DND-41 (cell line): ENCODE measurements around the gene NKAPL.

ENCODE experiments used
- ATAC-seq: fragments of 200-7000 bp; cut with Tn5 transposase; 3 replicates; pipeline ENCODE4 v1.9.1; 2021; ENCODE audit warnings: low read depth; ENCODE audit not compliant: insufficient read depth
- DNase-seq: peaks from one replicate; pipeline ENCODE4 v3.0.0-alpha.2; 2020
- H2AFZ ChIP-seq: 2 replicates; pipeline ENCODE4 v1.6.0; 2012; ENCODE audit warnings: low read depth, low read length
- H3K27ac ChIP-seq: 2 replicates; pipeline ENCODE4 v1.5.1; 2012; ENCODE audit warnings: low read length, inconsistent platforms
- H3K27me3 ChIP-seq: fragments of 200-600 bp; sonication (generic); 2 replicates; pipeline ENCODE4 v1.6.0; 2012; ENCODE audit warnings: low read length, mild to moderate bottlenecking, inconsistent platforms; ENCODE audit not compliant: insufficient read depth, poor library complexity
- H3K36me3 ChIP-seq: 2 replicates; pipeline ENCODE4 v1.5.1; 2012; ENCODE audit warnings: low read length, inconsistent platforms; ENCODE audit not compliant: insufficient read depth
- H3K4me1 ChIP-seq: 2 replicates; pipeline ENCODE4 v1.5.1; 2012; ENCODE audit warnings: mild to moderate bottlenecking, low read length; ENCODE audit not compliant: insufficient read depth
- H3K4me2 ChIP-seq: 2 replicates; pipeline ENCODE4 v1.6.0; 2012; ENCODE audit warnings: mild to moderate bottlenecking, moderate library complexity, low read length, inconsistent platforms; ENCODE audit not compliant: insufficient read depth
- H3K4me3 ChIP-seq, 2 experiments: fragments of 200-600 bp in 1 of 2; shearing (Covaris generic) in 1 of 2; 2 replicates each; pipeline ENCODE4 v1.5.1; 2012 to 2016; ENCODE audit warnings: inconsistent platforms in 2 of 2, low read length in 2 of 2, mild to moderate bottlenecking in 2 of 2, low read depth in 1 of 2, moderate library complexity in 1 of 2
- H3K79me2 ChIP-seq: 2 replicates; pipeline ENCODE4 v1.6.0; 2012; ENCODE audit warnings: low read length, inconsistent platforms; ENCODE audit not compliant: insufficient read depth
- H3K9ac ChIP-seq: 2 replicates; pipeline ENCODE4 v1.6.0; 2012; ENCODE audit warnings: low read depth, mild to moderate bottlenecking, inconsistent platforms, low read length, moderate library complexity
- H3K9me3 ChIP-seq: 2 replicates; pipeline ENCODE4 v1.5.1; 2012; ENCODE audit warnings: low read length, moderate library complexity, mild to moderate bottlenecking, inconsistent platforms; ENCODE audit not compliant: insufficient read depth, severe bottlenecking
- H4K20me1 ChIP-seq: 2 replicates; pipeline ENCODE4 v1.6.0; 2012; ENCODE audit warnings: low read length; ENCODE audit not compliant: insufficient read depth
- EZH2 ChIP-seq: IDR thresholded peaks from 3 replicates; pipeline ENCODE4 v1.6.1; 2012; ENCODE audit warnings: borderline replicate concordance, low read depth, mild to moderate bottlenecking, moderate library complexity, low read length, inconsistent platforms; ENCODE audit not compliant: severe bottlenecking
- TF ChIP-seq, protein P1 (sequence below): IDR thresholded peaks from 2 replicates; pipeline ENCODE4 v1.5.1; 2012; ENCODE audit warnings: borderline replicate concordance, low read length, moderate library complexity, mild to moderate bottlenecking; ENCODE audit not compliant: poor library complexity, severe bottlenecking; ENCODE audit errors: extremely low read depth

The NKAPL gene

DNA sequence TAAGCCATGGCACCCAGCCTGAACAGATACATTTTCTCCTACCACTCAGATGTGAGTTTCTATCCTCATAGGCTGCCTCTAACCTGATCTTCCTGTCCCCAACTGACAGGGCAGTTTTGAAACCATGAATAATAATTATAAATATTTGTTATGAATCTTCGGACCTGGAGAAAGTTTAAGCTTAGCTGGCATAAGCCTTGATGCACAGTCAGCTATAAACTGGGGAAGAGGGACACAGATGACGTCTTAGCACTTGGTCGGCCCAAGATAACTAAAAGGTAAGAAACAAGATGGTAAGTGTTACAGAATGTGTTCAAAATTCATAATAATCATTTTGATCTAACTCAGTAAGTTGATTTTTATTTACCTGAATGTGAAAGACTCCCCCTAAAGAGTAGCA is 15.2 kb upstream of the NKAPL start:
- Histone ChIP-seq H4K20me1 (no peaks in the 10 kb centered on the region), H3K4me2 (no peak overlapping the region), H2AFZ (no peak overlapping the region), H3K27ac (no peak overlapping the region), H3K4me1 (no peaks in the 10 kb centered on the region), H3K27me3 (no peaks in the 10 kb centered on the region), H3K36me3 (peaks cover 34% of the 10 kb centered on the region), H3K4me3 (no peak overlapping the region), H3K9ac (no peak overlapping the region), H3K9me3 (no peaks in the 10 kb centered on the region), H3K79me2 (no peaks in the 10 kb centered on the region)
- ATAC-seq (no peak), DNase-seq (no peak)
- TF ChIP-seq, protein P1, sequence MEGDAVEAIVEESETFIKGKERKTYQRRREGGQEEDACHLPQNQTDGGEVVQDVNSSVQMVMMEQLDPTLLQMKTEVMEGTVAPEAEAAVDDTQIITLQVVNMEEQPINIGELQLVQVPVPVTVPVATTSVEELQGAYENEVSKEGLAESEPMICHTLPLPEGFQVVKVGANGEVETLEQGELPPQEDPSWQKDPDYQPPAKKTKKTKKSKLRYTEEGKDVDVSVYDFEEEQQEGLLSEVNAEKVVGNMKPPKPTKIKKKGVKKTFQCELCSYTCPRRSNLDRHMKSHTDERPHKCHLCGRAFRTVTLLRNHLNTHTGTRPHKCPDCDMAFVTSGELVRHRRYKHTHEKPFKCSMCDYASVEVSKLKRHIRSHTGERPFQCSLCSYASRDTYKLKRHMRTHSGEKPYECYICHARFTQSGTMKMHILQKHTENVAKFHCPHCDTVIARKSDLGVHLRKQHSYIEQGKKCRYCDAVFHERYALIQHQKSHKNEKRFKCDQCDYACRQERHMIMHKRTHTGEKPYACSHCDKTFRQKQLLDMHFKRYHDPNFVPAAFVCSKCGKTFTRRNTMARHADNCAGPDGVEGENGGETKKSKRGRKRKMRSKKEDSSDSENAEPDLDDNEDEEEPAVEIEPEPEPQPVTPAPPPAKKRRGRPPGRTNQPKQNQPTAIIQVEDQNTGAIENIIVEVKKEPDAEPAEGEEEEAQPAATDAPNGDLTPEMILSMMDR = no peak
- no peak for TF ChIP-seq EZH2

DNA sequence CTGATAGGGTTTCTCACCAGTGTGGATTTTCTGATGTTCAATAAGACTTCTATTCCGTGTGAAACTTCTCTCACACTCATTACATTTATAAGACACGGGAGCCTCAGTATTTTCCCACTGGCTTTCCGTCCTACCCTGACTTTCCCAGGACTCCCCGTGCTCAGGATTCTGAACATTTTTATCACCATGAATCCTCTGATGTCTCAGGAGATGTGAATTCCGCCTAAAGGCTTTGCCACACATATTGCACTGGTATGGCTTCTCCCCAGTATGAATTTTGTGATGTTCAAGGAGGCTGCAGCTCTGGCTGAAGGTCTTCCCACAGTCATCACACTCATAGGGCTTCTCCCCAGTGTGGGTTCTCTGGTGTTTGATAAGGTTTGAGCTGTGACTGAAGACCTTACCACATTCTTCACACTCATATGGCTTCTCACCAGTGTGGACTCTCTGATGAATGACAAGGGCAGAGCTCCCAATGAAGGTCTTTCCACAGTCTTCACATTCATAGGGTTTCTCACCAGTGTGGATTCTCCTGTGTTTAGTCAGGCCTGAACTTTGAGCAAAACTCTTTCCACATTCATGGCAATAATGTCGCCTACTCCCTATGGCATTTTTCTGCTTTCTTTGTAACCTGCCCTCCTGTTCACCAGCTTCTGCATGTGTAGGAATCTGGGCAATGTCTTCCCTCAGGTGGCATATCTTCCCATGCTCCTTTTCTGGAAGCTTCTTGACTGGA is 13.7 kb upstream of the NKAPL start:
- Histone ChIP-seq H3K9ac (no peak overlapping the region), H2AFZ (no peak overlapping the region), H3K4me3 (no peak overlapping the region), H3K4me1 (peaks cover 6% of the 10 kb centered on the region; the same call in 1 of the 2 replicates), H3K27me3 (no peaks in the 10 kb centered on the region), H3K4me2 (no peak overlapping the region), H3K9me3 (no peaks in the 10 kb centered on the region), H3K79me2 (peaks cover 2% of the 10 kb centered on the region; the same call in 1 of the 2 replicates), H3K27ac (no peak overlapping the region), H4K20me1 (no peaks in the 10 kb centered on the region), H3K36me3 (peaks cover 39% of the 10 kb centered on the region)
- TF ChIP-seq EZH2 = no peak
- TF ChIP-seq, protein P1 = no peak
- no peak for ATAC-seq
- no peak for DNase-seq

DNA sequence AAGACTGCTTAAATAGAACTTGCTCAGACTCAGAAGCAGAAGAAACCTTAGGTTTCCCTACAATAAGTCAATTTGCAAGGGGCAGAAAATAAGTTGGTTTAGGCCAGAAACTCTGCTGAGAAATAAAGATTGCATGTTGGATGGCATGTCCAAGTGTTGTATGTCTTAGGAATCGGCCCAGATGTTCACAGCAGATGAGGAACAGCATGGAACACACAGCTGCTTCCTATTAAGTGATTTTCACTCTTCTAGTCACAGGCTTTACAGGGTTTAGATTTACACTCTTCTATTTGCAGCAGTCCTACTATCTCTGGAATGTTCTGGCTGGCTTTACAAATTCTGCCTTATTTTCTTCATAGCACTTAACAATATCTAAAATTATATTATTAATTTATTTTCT is 10.2 kb upstream of the NKAPL start:
- Histone ChIP-seq H3K27ac (no peak overlapping the region), H2AFZ (no peak overlapping the region), H3K4me3 (no peak overlapping the region), H3K27me3 (no peaks in the 10 kb centered on the region), H3K79me2 (peaks cover 22% of the 10 kb centered on the region), H3K36me3 (peaks cover 39% of the 10 kb centered on the region), H3K4me2 (no peak overlapping the region), H3K9ac (no peak overlapping the region), H3K9me3 (no peaks in the 10 kb centered on the region), H3K4me1 (peaks cover 27% of the 10 kb centered on the region), H4K20me1 (no peaks in the 10 kb centered on the region)
- ATAC-seq = no peak
- no peak for DNase-seq
- TF ChIP-seq, protein P1 = no peak
- no peak for TF ChIP-seq EZH2
